Mononuclear cell (primary cell): ENCODE results near the gene CHD8. TPM values are rescaled to one million over a fixed set of nuclear protein-coding genes. Genes with fewer than 3 reads are reported as not detected.
"Not testable (repeated sequence)": the region's sequence is repeated elsewhere in the genome, so short reads cannot be mapped to it uniquely, and the experiment has no call there.

Experiments used
- H3K27me3 ChIP-seq: 2 replicates; pipeline ENCODE4 v1.6.0; 2011; ENCODE audit warnings: low read length, control low read depth; ENCODE audit not compliant: insufficient read depth
- H3K4me1 ChIP-seq: 2 replicates; pipeline ENCODE4 v1.5.1; 2011; ENCODE audit warnings: mild to moderate bottlenecking, low read length, control low read depth; ENCODE audit not compliant: insufficient read depth
- H3K4me3 ChIP-seq: 2 replicates; pipeline ENCODE4 v1.5.1; 2011; ENCODE audit warnings: mild to moderate bottlenecking, low read length, moderate library complexity
- H3K9me3 ChIP-seq: 2 replicates; pipeline ENCODE4 v1.5.1; 2011; ENCODE audit warnings: low read depth, mild to moderate bottlenecking, control low read depth, low read length
- total RNA-seq: library from RNA; depleted of rRNA; stranded (reverse); fragments of >200 nt; gene quantifications from one replicate; pipeline ENCODE4 v1.2.3, GENCODE V29; 2012

CHD8 gene
- total RNA-seq, 1 donor: 99.9 TPM

GRCh38 chr14:21454843-21455544 lies 929 bp downstream of the CHD8 start:
- Histone ChIP-seq H3K4me1 (peaks cover 33% of the 10 kb centered on the region), H3K27me3 (no peaks in the 10 kb centered on the region), H3K4me3 (peak overlapping the region; percentile 56), H3K9me3 (no peaks in the 10 kb centered on the region)

- Histone ChIP-seq H3K4me3 (no peak overlapping the region), H3K4me1 (peaks cover 23% of the 10 kb centered on the region), H3K27me3 (no peaks in the 10 kb centered on the region), H3K9me3 (no peaks in the 10 kb centered on the region)
Measured at GRCh38 chr14:21449899-21450216, 6.1 kb downstream of the CHD8 start.

- not testable (repeated sequence) for H3K9me3 ChIP-seq, H3K4me3 ChIP-seq, H3K27me3 ChIP-seq
- peaks cover 10% of the 10 kb centered on the region for H3K4me1 ChIP-seq
Measured at GRCh38 chr14:21442657-21443056, 13.3 kb downstream of the CHD8 start.

- H3K27me3 ChIP-seq: no peaks in the 10 kb centered on the region
- no peak overlapping the region for H3K4me3 ChIP-seq
- H3K9me3 ChIP-seq: no peaks in the 10 kb centered on the region
- peaks cover 18% of the 10 kb centered on the region for H3K4me1 ChIP-seq
Measured at GRCh38 chr14:21440859-21441258, 15.1 kb downstream of the CHD8 start.

GRCh38 chr14:21437063-21437901 lies 18.6 kb downstream of the CHD8 start:
- no peaks in the 10 kb centered on the region for H3K27me3 ChIP-seq
- H3K4me3 ChIP-seq: peak overlapping the region; percentile 75
- peaks cover 18% of the 10 kb centered on the region for H3K4me1 ChIP-seq
- H3K9me3 ChIP-seq: no peaks in the 10 kb centered on the region

GRCh38 chr14:21436567-21437062 lies 19.3 kb downstream of the CHD8 start:
- Histone ChIP-seq H3K4me3 (peak overlapping the region; percentile 75), H3K4me1 (peaks cover 18% of the 10 kb centered on the region), H3K9me3 (no peaks in the 10 kb centered on the region), H3K27me3 (no peaks in the 10 kb centered on the region)

- Histone ChIP-seq H3K9me3 (no peaks in the 10 kb centered on the region), H3K27me3 (no peaks in the 10 kb centered on the region), H3K4me3 (no peak overlapping the region), H3K4me1 (no peaks in the 10 kb centered on the region)
Measured at GRCh38 chr14:21431126-21431525, 24.8 kb downstream of the CHD8 start.

GRCh38 chr14:21428930-21429329 lies 27.0 kb downstream of the CHD8 start:
- H3K4me3 ChIP-seq: no peak overlapping the region
- H3K4me1 ChIP-seq: no peaks in the 10 kb centered on the region
- no peaks in the 10 kb centered on the region for H3K9me3 ChIP-seq
- H3K27me3 ChIP-seq: no peaks in the 10 kb centered on the region

- H3K9me3 ChIP-seq: no peaks in the 10 kb centered on the region
- no peaks in the 10 kb centered on the region for H3K27me3 ChIP-seq
- no peaks in the 10 kb centered on the region for H3K4me1 ChIP-seq
- H3K4me3 ChIP-seq: no peak overlapping the region
Measured at GRCh38 chr14:21426692-21427091, 29.2 kb downstream of the CHD8 start.

GRCh38 chr14:21419528-21419927 lies 36.4 kb downstream of the CHD8 start:
- no peaks in the 10 kb centered on the region for H3K27me3 ChIP-seq
- no peaks in the 10 kb centered on the region for H3K4me1 ChIP-seq
- no peak overlapping the region for H3K4me3 ChIP-seq
- H3K9me3 ChIP-seq: no peaks in the 10 kb centered on the region

- Histone ChIP-seq H3K9me3 (no peaks in the 10 kb centered on the region), H3K27me3 (no peaks in the 10 kb centered on the region), H3K4me1 (no peaks in the 10 kb centered on the region), H3K4me3 (no peak overlapping the region)
Measured at GRCh38 chr14:21415329-21415728, 40.6 kb downstream of the CHD8 start.

GRCh38 chr14:21414137-21414631 lies 41.7 kb downstream of the CHD8 start:
- Histone ChIP-seq H3K27me3 (no peaks in the 10 kb centered on the region), H3K9me3 (no peaks in the 10 kb centered on the region), H3K4me1 (no peaks in the 10 kb centered on the region), H3K4me3 (no peak overlapping the region)

GRCh38 chr14:21408147-21408546 lies 47.8 kb downstream of the CHD8 start:
- no peak overlapping the region for H3K4me3 ChIP-seq
- no peaks in the 10 kb centered on the region for H3K27me3 ChIP-seq
- H3K9me3 ChIP-seq: no peaks in the 10 kb centered on the region
- no peaks in the 10 kb centered on the region for H3K4me1 ChIP-seq

GRCh38 chr14:21406213-21406612 lies 49.7 kb downstream of the CHD8 start:
- Histone ChIP-seq H3K4me3 (no peak overlapping the region), H3K27me3 (no peaks in the 10 kb centered on the region), H3K4me1 (no peaks in the 10 kb centered on the region), H3K9me3 (no peaks in the 10 kb centered on the region)

GRCh38 chr14:21405097-21405496 lies 50.8 kb downstream of the CHD8 start:
- Histone ChIP-seq H3K4me3 (no peak overlapping the region), H3K27me3 (no peaks in the 10 kb centered on the region)

More at GRCh38 chr14:21405097-21405496, 50.8 kb downstream of the CHD8 start:
- Histone ChIP-seq H3K4me1 (no peaks in the 10 kb centered on the region), H3K9me3 (no peaks in the 10 kb centered on the region)
